Mesenchymal stem cell (in vitro differentiated cells and primary cell): ENCODE data around the gene FNBP1.
"Not testable (repeated sequence)": the region's sequence is repeated elsewhere in the genome, so short reads cannot be mapped to it uniquely, and the experiment has no call there.

ENCODE experiments used
- DNase-seq: peaks from one replicate; pipeline ENCODE4 v3.0.0-alpha.2; 2013
- H2AFZ ChIP-seq: one replicate; pipeline ENCODE4 v1.6.1; 2013; ENCODE audit warnings: low read depth, mild to moderate bottlenecking, control low read depth, inconsistent platforms, low read length, moderate library complexity
- H2AK5ac ChIP-seq: 2 replicates; pipeline ENCODE4 v1.6.1; 2013; ENCODE audit warnings: low read length, moderate library complexity, mild to moderate bottlenecking, inconsistent platforms; ENCODE audit not compliant: severe bottlenecking
- H2BK120ac ChIP-seq: one replicate; pipeline ENCODE4 v1.6.1; 2013; ENCODE audit warnings: low read depth, mild to moderate bottlenecking, inconsistent platforms, low read length, moderate library complexity
- H2BK12ac ChIP-seq, 2 experiments: one replicate each; pipeline ENCODE4 v1.6.1; 2013; ENCODE audit warnings: inconsistent platforms in 2 of 2, low read length in 2 of 2, mild to moderate bottlenecking in 2 of 2, moderate library complexity in 2 of 2, control low read depth in 1 of 2
- H2BK15ac ChIP-seq: one replicate; pipeline ENCODE4 v1.6.1; 2013; ENCODE audit warnings: mild to moderate bottlenecking, low read depth, inconsistent platforms; ENCODE audit not compliant: poor library complexity, severe bottlenecking
- H2BK5ac ChIP-seq: 2 replicates; pipeline ENCODE4 v1.6.1; 2013; ENCODE audit warnings: low read depth, mild to moderate bottlenecking, low read length, control low read depth, inconsistent platforms; ENCODE audit not compliant: poor library complexity, severe bottlenecking
- H3K14ac ChIP-seq, 2 experiments: one replicate each; pipeline ENCODE4 v1.6.1; 2013; ENCODE audit warnings: inconsistent platforms in 2 of 2, low read length in 2 of 2, control low read depth in 1 of 2, mild to moderate bottlenecking in 1 of 2, moderate library complexity in 1 of 2
- H3K18ac ChIP-seq, 2 experiments: one replicate each; pipeline ENCODE4 v1.6.1; 2013; ENCODE audit warnings: inconsistent platforms in 2 of 2, low read length in 2 of 2, control low read depth in 1 of 2, low read depth in 1 of 2, mild to moderate bottlenecking in 1 of 2
- H3K23ac ChIP-seq, 2 experiments: one replicate each; pipeline ENCODE4 v1.6.1; 2013; ENCODE audit warnings: inconsistent platforms in 2 of 2, low read length in 2 of 2, mild to moderate bottlenecking in 2 of 2, moderate library complexity in 2 of 2, control low read depth in 1 of 2
- H3K27ac ChIP-seq: 2 replicates; pipeline ENCODE4 v1.5.1; 2013; ENCODE audit warnings: mild to moderate bottlenecking, moderate library complexity, low read length, control low read depth, inconsistent platforms; ENCODE audit not compliant: poor library complexity, severe bottlenecking
- H3K27me3 ChIP-seq, 2 experiments: 2 replicates each; pipeline versions ENCODE4 v1.6.1 to v1.7.0; 2013; ENCODE audit warnings: low read length in 2 of 2, mild to moderate bottlenecking in 2 of 2, moderate library complexity in 2 of 2, control low read depth in 1 of 2, inconsistent platforms in 1 of 2; ENCODE audit not compliant: control insufficient read depth in 1 of 2, insufficient read depth in 1 of 2
- H3K36me3 ChIP-seq, 2 experiments: 2 replicates each; pipeline versions ENCODE4 v1.6.1 to v1.7.0; 2013; ENCODE audit warnings: low read length in 2 of 2, control low read depth in 1 of 2, inconsistent platforms in 1 of 2, low read depth in 1 of 2, mild to moderate bottlenecking in 1 of 2; ENCODE audit not compliant: insufficient read depth in 2 of 2, control insufficient read depth in 1 of 2
- H3K4ac ChIP-seq, 2 experiments: one replicate each; pipeline ENCODE4 v1.6.1; 2013; ENCODE audit warnings: inconsistent platforms in 2 of 2, low read length in 2 of 2, mild to moderate bottlenecking in 2 of 2, moderate library complexity in 2 of 2, control low read depth in 1 of 2, low read depth in 1 of 2
- H3K4me1 ChIP-seq: 2 replicates; pipeline ENCODE4 v1.6.1; 2013; ENCODE audit warnings: low read depth, low read length, control low read depth; ENCODE audit not compliant: control insufficient read depth, insufficient read depth
- H3K4me2 ChIP-seq: 2 replicates; pipeline ENCODE4 v1.6.1; 2013; ENCODE audit warnings: low read length, mild to moderate bottlenecking, inconsistent platforms; ENCODE audit not compliant: poor library complexity, severe bottlenecking
- H3K4me3 ChIP-seq, 2 experiments: 2 replicates each; pipeline versions ENCODE4 v1.5.1 to v1.7.0; 2013; ENCODE audit warnings: low read length in 2 of 2, mild to moderate bottlenecking in 2 of 2, control low read depth in 1 of 2, low read depth in 1 of 2; ENCODE audit not compliant: insufficient read depth in 1 of 2
- H3K79me1 ChIP-seq: replicated peaks from 2 replicates; pipeline ENCODE4 v1.6.1; 2013; ENCODE audit warnings: mild to moderate bottlenecking, control low read depth, low read length, inconsistent platforms; ENCODE audit not compliant: poor library complexity, severe bottlenecking
- H3K9ac ChIP-seq: 2 replicates; pipeline ENCODE4 v1.7.0; 2013; ENCODE audit warnings: mild to moderate bottlenecking, low read length, moderate library complexity
- H3K9me3 ChIP-seq: 2 replicates; pipeline ENCODE4 v1.7.0; 2013; ENCODE audit warnings: mild to moderate bottlenecking, low read length; ENCODE audit not compliant: control insufficient read depth
- H4K8ac ChIP-seq: one replicate; pipeline ENCODE4 v1.6.1; 2013; ENCODE audit warnings: inconsistent platforms, mild to moderate bottlenecking, low read length, moderate library complexity
- H4K91ac ChIP-seq: one replicate; pipeline ENCODE4 v1.6.1; 2013; ENCODE audit warnings: mild to moderate bottlenecking, low read length, inconsistent platforms
- WGBS: methylation state at CpG from one replicate; pipeline ENCODE4 v1.1.7; 2013; ENCODE audit warnings: mixed read lengths; 5-methylcytosine and 5-hydroxymethylcytosine counted together

Gene FNBP1

DNA sequence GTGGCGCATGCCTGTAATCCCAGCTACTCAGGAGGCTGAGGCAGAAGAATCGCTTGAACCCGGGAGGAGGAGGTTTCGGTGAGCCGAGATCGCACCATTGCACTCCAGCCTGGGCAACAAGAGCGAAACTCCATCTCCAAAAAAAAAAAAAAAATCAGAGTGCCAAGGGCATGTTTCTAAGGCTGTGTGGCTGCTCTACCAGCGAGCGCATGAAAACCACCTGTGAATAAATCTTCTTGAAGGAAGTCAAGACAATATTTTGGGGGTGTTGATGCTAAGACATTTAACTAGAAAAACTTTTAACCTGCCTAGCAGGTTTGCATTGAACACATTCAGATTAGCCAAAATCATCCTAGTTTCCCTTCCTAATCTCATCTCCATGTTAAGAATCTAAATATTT lies 62.8 kb downstream of the FNBP1 start:
- not testable (repeated sequence) for H3K4me1 ChIP-seq, H3K79me1 ChIP-seq, H2BK120ac ChIP-seq, H3K4me3 ChIP-seq, H3K4ac ChIP-seq, H3K18ac ChIP-seq, H2AFZ ChIP-seq, H2AK5ac ChIP-seq, H3K4me2 ChIP-seq, H2BK15ac ChIP-seq, H2BK5ac ChIP-seq, H4K91ac ChIP-seq, H3K14ac ChIP-seq, H3K27ac ChIP-seq, H2BK12ac ChIP-seq, H3K27me3 ChIP-seq, H3K9me3 ChIP-seq, H3K23ac ChIP-seq, H4K8ac ChIP-seq, DNase-seq, H3K9ac ChIP-seq
- peaks cover 0 to 33% of the 10 kb centered on the region in 2 experiments for H3K36me3 ChIP-seq
- WGBS = 99% methylated on average over 9 of the region's 9 CpGs

DNA sequence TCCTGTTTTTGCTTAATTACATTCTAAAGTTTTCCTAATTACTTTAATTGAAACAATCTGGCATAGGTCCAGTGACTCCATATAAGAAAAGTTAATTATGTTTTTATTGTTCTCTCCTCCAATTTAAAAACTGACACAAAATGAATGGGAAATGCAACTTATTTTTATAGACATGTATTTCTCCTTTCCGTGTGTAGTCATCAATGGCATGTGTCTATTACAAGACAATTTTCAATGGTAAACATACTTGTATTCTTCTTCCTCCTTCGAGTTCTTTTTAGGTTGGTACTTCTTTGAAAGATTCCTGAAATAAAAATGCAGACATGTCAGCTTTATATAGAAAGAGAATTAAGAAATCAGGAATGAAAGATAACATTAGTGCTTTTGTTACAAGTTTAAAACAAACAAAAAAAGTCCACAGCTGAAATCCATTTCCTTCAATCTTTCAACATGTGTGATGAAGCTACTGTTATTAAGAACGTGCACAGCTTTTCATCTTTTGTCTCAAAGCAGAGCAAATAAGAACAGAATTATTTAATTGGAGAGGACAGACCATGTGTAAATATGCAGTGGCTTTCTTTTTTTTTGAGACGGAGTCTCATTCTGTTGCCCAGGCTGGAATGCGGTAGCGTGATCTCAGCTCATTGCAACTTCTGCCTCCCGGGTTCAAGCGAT lies 63.8 kb downstream of the FNBP1 start:
- Histone ChIP-seq H4K91ac (no peak overlapping the region), H3K4me1 (peaks cover 2% of the 10 kb centered on the region), H2BK15ac (no peak overlapping the region), H3K4ac (no peak overlapping the region), H3K18ac (no peak overlapping the region), H3K14ac (no peak overlapping the region), H3K9me3 (no peaks in the 10 kb centered on the region), H4K8ac (no peak overlapping the region), H2AFZ (no peak overlapping the region), H3K36me3 (peaks cover 0 to 42% of the 10 kb centered on the region in 2 experiments), H2BK12ac (no peak overlapping the region), H3K79me1 (no peaks in the 10 kb centered on the region), H3K9ac (no peak overlapping the region), H3K4me2 (no peak overlapping the region), H2AK5ac (no peak overlapping the region), H3K4me3 (no peak overlapping the region), H2BK120ac (no peak overlapping the region), H3K27ac (no peak overlapping the region), H2BK5ac (no peak overlapping the region), H3K27me3 (no peaks in the 10 kb centered on the region), H3K23ac (no peak overlapping the region)
- DNase-seq = no peak
- WGBS = 98% methylated on average over 6 of the region's 8 CpGs

DNA sequence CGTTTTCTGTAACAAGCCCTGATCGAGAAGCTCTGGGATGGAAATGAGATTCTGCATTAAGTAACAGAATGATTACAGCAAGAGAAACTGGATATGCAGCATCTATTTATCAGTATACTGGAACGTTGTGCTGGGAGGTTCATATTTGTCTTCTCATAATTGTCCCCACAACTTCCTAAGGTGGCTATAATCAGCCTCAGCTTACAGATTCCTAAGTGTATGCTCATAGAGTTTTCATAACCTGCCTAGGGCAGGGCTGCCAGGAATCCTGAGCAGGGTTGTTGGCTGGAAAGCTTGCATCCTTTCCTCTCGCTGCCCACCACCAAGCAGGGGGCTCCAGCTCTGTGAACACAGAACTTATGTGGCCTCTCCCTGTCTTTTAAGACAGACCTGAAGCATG lies 70.2 kb downstream of the FNBP1 start:
- Histone ChIP-seq H3K79me1 (no peaks in the 10 kb centered on the region), H3K27me3 (no peaks in the 10 kb centered on the region), H4K91ac (no peak overlapping the region), H3K9me3 (no peaks in the 10 kb centered on the region), H3K4me1 (peaks cover 4% of the 10 kb centered on the region), H2BK120ac (no peak overlapping the region), H2BK5ac (no peak overlapping the region), H3K36me3 (peaks cover 0 to 47% of the 10 kb centered on the region in 2 experiments), H2BK15ac (no peak overlapping the region), H3K27ac (peak overlapping the region; percentile 72), H4K8ac (no peak overlapping the region), H3K14ac (no peak overlapping the region), H3K4ac (peak overlapping the region in 1 of 2 experiments; percentile 54), H3K4me2 (peak overlapping the region; percentile 46), H2BK12ac (no peak overlapping the region), H3K18ac (no peak overlapping the region), H2AK5ac (no peak overlapping the region), H3K23ac (no peak overlapping the region), H3K9ac (no peak overlapping the region), H3K4me3 (no peak overlapping the region), H2AFZ (no peak overlapping the region)
- 91% methylated on average over 4 of the region's 4 CpGs for WGBS
- DNase-seq = no peak

GRCh38 chr9:129968690-129969485 lies 74.1 kb downstream of the FNBP1 start:
- Histone ChIP-seq H3K4me1 (peaks cover 4% of the 10 kb centered on the region), H3K79me1 (no peaks in the 10 kb centered on the region), H3K4me3 (no peak overlapping the region), H2AK5ac (no peak overlapping the region), H3K4ac (no peak overlapping the region), H3K27me3 (no peaks in the 10 kb centered on the region), H3K36me3 (peaks cover 3 to 20% of the 10 kb centered on the region in 2 experiments), H3K9me3 (no peaks in the 10 kb centered on the region), H4K91ac (no peak overlapping the region), H3K14ac (no peak overlapping the region), H2BK15ac (no peak overlapping the region), H2AFZ (no peak overlapping the region), H2BK5ac (no peak overlapping the region), H3K9ac (no peak overlapping the region), H3K18ac (no peak overlapping the region), H3K23ac (no peak overlapping the region), H4K8ac (no peak overlapping the region), H3K4me2 (no peak overlapping the region), H2BK12ac (no peak overlapping the region), H3K27ac (no peak overlapping the region), H2BK120ac (no peak overlapping the region)
- peak; percentile 92 for DNase-seq
- 42% methylated on average over 2 of the region's 4 CpGs for WGBS
